MCF 10A (cell line): Measurements from ENCODE around the gene RPL29. TPM values are rescaled to one million over a fixed set of nuclear protein-coding genes. Genes with fewer than 3 reads are reported as not detected.

Experiments
- BruUV-seq: library from RNA; stranded (reverse); fragments of 400-500 nt; replicated peaks from 2 replicates; lab custom pipeline; 2021; lab: Mats Ljungman, UMichigan
- CTCF ChIA-PET: fragments of 300-600 bp; sonication (Branson Sonifier 250); formaldehyde crosslinking; extraction: SDS; loops from one replicate; lab custom pipeline; 2021; ENCODE audit warnings: antibody characterized with exemption, inconsistent platforms; lab: Yijun Ruan, JAX
- POLR2A ChIA-PET: fragments of 300-600, 350-650 bp; sonication (Branson Sonifier 250); formaldehyde crosslinking; extraction: SDS; loops from one replicate; lab custom pipeline; 2020; ENCODE audit warnings: antibody characterized with exemption, inconsistent platforms; lab: Yijun Ruan, JAX
- DNase-seq: peaks from one replicate; pipeline ENCODE4 v3.0.0-alpha.2; 2018; ENCODE audit not compliant: unreplicated experiment
- H3K27ac Mint-ChIP-seq: one replicate; pipeline ENCODE4 v1.8.0; 2022; ENCODE audit warnings: mild to moderate bottlenecking, low read depth, mixed read lengths; ENCODE audit not compliant: unreplicated experiment
- H3K27me3 Mint-ChIP-seq: one replicate; pipeline ENCODE4 v1.8.0; 2022; ENCODE audit warnings: mixed read lengths; ENCODE audit not compliant: insufficient read depth, unreplicated experiment
- H3K36me3 Mint-ChIP-seq: one replicate; pipeline ENCODE4 v1.8.0; 2022; ENCODE audit warnings: mild to moderate bottlenecking, moderate library complexity, mixed read lengths; ENCODE audit not compliant: insufficient read depth, unreplicated experiment
- H3K4me1 Mint-ChIP-seq: one replicate; pipeline ENCODE4 v1.8.0; 2022; ENCODE audit warnings: mixed read lengths; ENCODE audit not compliant: insufficient read depth, unreplicated experiment
- H3K4me3 Mint-ChIP-seq: one replicate; pipeline ENCODE4 v1.8.0; 2022; ENCODE audit warnings: mild to moderate bottlenecking, moderate library complexity, mixed read lengths; ENCODE audit not compliant: unreplicated experiment
- H3K9me3 Mint-ChIP-seq: one replicate; pipeline ENCODE4 v1.8.0; 2022; ENCODE audit warnings: mixed read lengths; ENCODE audit not compliant: unreplicated experiment
- intact Hi-C: fragments of 100-400 bp; cut with micrococcal nuclease; formaldehyde crosslinking; loops from 2 replicates; pipeline ENCODE4 v1.14.1; 2022
- total RNA-seq: library from RNA; stranded (reverse); gene quantifications from 2 replicates; pipeline ENCODE4 v1.2.3, GENCODE V29; 2022
- TF ChIP-seq, protein P1 (sequence below): fragments of 200-600 bp; IDR thresholded peaks from one replicate; pipeline ENCODE4 v1.8.0; 2022; ENCODE audit warnings: antibody characterized with exemption, mild to moderate bottlenecking; ENCODE audit not compliant: unreplicated experiment

RPL29 gene
- total RNA-seq, 1 experiment from 2014 or later = 1,551 TPM

DNA sequence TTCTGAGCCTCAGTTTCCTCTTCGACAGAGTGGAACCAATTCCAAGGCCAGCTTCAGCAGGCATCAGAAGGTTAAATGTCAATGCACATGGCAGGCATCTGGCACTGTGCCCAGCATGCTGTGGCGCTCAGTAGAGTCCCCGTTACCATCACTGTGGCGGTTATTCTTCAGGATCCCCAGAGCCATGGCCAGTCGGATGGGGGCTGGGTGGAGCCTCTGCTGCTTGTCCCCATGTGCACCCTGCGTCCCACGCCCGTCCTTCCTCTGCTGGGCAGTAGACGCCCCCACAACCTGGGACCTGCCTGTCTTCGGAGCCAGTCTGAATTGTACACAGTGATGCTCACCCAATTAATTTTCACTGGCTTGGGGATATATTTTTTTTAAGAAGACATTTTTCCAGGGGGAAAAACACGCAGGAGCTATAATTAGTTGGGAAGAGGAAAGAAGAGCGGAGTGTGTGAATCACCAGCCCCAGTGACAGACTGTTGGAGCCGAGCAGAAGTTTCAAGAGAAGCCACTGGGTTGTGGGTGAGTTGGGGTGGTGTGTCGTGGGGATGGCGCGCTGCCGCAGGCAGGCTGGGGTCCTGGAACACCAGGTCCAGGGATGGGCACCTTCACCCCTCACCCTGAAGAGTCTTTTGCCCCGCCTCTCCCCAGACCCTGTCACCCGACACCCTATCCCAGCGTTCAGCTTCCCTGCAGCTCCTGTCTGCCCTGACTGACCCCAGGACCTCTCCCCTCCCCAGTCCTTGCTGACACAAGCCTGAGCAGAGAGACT lies 26.8 kb upstream of the RPL29 start:
- no peak overlapping the region for H3K27ac Mint-ChIP-seq

DNA sequence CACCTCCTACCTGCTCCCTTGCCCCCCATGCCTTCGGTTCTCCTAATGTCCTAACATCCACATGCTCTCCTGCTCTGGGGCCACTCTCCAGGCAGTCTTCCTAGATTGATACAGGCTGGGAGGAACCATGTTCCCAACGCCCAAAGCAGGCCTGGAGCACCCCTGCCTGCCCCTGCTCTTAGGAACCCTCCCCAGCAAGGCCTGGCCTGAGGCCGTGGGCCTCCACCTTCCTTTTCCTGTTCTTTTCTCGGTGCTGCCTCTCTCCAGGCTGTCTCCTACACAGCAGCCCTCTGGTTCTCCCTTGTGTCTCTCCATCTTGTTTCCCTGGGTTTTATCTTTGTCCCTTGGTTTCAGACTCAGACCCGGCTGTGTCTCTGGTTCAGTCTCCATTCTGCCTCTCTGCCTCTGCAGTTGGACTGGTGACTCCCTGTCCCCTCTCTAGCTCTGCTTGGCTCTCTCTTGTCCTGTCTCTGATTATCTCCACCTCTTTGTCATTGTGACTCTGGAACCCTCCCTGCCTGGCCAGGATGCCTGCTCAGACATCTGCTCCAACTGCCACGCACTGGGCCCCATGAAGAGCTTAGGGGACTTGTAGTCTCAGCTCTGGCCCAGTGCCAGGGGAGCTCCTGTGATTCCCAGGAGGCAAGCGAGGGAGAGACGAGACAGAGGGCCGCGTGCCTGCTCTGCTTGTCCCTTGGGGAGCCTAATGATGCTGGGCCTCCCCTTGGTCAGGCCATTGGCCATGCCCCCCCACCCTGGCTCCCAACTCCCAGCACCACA lies 26.0 kb upstream of the RPL29 start:
- intact Hi-C loops = no loop called here
- ChIA-PET CTCF (interaction anchor here (0.9 to 4.4 kb wide), 4 partner anchors 15 to 32 kb away, joined by 3 to 14 read pairs (median 6); no protein-coding TSS in a partner anchor), POLR2A (interaction anchor here (1.3 to 2.3 kb wide), 2 partner anchors 9 to 34 kb away, joined by 3 to 5 read pairs; partner anchors contain the start of gene DUSP7)
- H3K36me3 Mint-ChIP-seq = no peaks in the 10 kb centered on the region
- H3K27me3 Mint-ChIP-seq = no peaks in the 10 kb centered on the region
- no peak overlapping the region for H3K27ac Mint-ChIP-seq
- H3K9me3 Mint-ChIP-seq = no peaks in the 10 kb centered on the region
- peaks cover 6% of the 10 kb centered on the region for H3K4me1 Mint-ChIP-seq
- no peak overlapping the region for H3K4me3 Mint-ChIP-seq
- TF ChIP-seq, protein P1, sequence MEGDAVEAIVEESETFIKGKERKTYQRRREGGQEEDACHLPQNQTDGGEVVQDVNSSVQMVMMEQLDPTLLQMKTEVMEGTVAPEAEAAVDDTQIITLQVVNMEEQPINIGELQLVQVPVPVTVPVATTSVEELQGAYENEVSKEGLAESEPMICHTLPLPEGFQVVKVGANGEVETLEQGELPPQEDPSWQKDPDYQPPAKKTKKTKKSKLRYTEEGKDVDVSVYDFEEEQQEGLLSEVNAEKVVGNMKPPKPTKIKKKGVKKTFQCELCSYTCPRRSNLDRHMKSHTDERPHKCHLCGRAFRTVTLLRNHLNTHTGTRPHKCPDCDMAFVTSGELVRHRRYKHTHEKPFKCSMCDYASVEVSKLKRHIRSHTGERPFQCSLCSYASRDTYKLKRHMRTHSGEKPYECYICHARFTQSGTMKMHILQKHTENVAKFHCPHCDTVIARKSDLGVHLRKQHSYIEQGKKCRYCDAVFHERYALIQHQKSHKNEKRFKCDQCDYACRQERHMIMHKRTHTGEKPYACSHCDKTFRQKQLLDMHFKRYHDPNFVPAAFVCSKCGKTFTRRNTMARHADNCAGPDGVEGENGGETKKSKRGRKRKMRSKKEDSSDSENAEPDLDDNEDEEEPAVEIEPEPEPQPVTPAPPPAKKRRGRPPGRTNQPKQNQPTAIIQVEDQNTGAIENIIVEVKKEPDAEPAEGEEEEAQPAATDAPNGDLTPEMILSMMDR = no peak
- no TSS peak for BruUV-seq
- no peak for DNase-seq

More for the DNA sequence above, 26.8 kb upstream of the RPL29 start:
- BruUV-seq = no TSS peak
- TF ChIP-seq, protein P1 = no peak
- no peak for DNase-seq
- no peak overlapping the region for H3K4me3 Mint-ChIP-seq
- H3K9me3 Mint-ChIP-seq = no peaks in the 10 kb centered on the region
- no peaks in the 10 kb centered on the region for H3K27me3 Mint-ChIP-seq
- peaks cover 6% of the 10 kb centered on the region for H3K4me1 Mint-ChIP-seq
- H3K36me3 Mint-ChIP-seq = no peaks in the 10 kb centered on the region
- intact Hi-C loops = no loop called here
- ChIA-PET POLR2A (interaction anchor here (1.3 to 2.3 kb wide), 2 partner anchors 8 to 33 kb away, joined by 3 to 5 read pairs; partner anchors contain the start of gene DUSP7), CTCF (interaction anchor here (0.6 to 4.4 kb wide), 6 partner anchors 14 to 213 kb away, joined by 3 to 14 read pairs (median 3); no protein-coding TSS in a partner anchor)

DNA sequence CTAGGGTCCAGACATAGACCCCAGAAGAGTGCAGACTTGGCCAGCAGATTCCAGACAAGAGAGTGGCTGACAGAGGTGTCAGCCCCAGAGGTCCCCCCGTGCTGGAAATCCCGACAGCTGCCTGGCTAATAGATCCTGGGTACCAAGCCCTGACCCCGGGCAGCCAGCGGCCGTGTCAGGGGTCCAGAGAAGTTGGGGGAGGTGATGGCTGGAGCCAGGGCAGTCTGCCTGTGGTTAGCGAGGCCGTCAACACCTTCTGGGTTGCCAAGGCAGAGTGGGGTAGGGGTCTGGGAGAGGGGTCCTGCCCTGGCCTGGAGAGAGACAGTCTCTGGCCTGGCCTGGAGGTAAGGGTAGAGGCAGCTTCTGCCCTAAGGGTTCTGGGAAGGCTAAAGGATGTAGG lies 25.1 kb upstream of the RPL29 start:
- H3K4me1 Mint-ChIP-seq = no peaks in the 10 kb centered on the region
- H3K27me3 Mint-ChIP-seq = no peaks in the 10 kb centered on the region
- TF ChIP-seq, protein P1 = no peak
- no TSS peak for BruUV-seq
- H3K27ac Mint-ChIP-seq = no peak overlapping the region
- ChIA-PET POLR2A (interaction anchor here (0.6 to 2.3 kb wide), 2 partner anchors 10 to 411 kb away, joined by 5 read pairs; no protein-coding TSS in a partner anchor), CTCF (interaction anchor here (0.6 to 4.4 kb wide), 3 partner anchors 19 to 186 kb away, joined by 3 to 14 read pairs (median 5); no protein-coding TSS in a partner anchor)
- intact Hi-C loops = no loop called here
- H3K36me3 Mint-ChIP-seq = no peaks in the 10 kb centered on the region
- no peak overlapping the region for H3K4me3 Mint-ChIP-seq
- DNase-seq = no peak
- H3K9me3 Mint-ChIP-seq = no peaks in the 10 kb centered on the region
